Measurements from ENCODE around the gene CCDC120.

Gene CCDC120

GRCh38 chrX:49058794-49059193 lies at the start of gene CCDC120:
Gene CCDC120 (plus strand): TSS chrX:49058999. CDS start chrX:49062042, 3,043 bp downstream.
- no peak within 1 kb of the TSS for H3K27ac ChIP-seq
- no peak for DNase-seq
- H3K4me1 ChIP-seq = peaks cover 0 to 7% (median 0%) of the 10 kb centered on the region in 4 donors
- intact Hi-C loops (cut with DNase I; ENCODE audit: low total_unique reads) = no loop called here
- H3K27me3 ChIP-seq = no peaks in the 10 kb centered on the region
- no peak within 1 kb of the TSS for H3K4me3 ChIP-seq
- H3K36me3 ChIP-seq = peaks cover 0 to 12% (median 0%) of the 10 kb centered on the region in 3 donors
- H3K9me3 ChIP-seq = no peaks in the 10 kb centered on the region
- no peak for TF ChIP-seq CTCF (IDR thresholded peaks at IDR 0.05)

- intact Hi-C loops (cut with DNase I; ENCODE audit: low total_unique reads) = no loop called here
- no peak for DNase-seq
- no peak overlapping the region for H3K4me3 ChIP-seq
- no peak for TF ChIP-seq CTCF (IDR thresholded peaks at IDR 0.05)
- H3K9me3 ChIP-seq = no peaks in the 10 kb centered on the region
- no peaks in the 10 kb centered on the region for H3K4me1 ChIP-seq
- no peaks in the 10 kb centered on the region for H3K36me3 ChIP-seq
- no peak overlapping the region for H3K27ac ChIP-seq
- no peaks in the 10 kb centered on the region for H3K27me3 ChIP-seq
These were observed 39.7 kb upstream of the CCDC120 start for GRCh38 chrX:49019050-49019449.

DNA sequence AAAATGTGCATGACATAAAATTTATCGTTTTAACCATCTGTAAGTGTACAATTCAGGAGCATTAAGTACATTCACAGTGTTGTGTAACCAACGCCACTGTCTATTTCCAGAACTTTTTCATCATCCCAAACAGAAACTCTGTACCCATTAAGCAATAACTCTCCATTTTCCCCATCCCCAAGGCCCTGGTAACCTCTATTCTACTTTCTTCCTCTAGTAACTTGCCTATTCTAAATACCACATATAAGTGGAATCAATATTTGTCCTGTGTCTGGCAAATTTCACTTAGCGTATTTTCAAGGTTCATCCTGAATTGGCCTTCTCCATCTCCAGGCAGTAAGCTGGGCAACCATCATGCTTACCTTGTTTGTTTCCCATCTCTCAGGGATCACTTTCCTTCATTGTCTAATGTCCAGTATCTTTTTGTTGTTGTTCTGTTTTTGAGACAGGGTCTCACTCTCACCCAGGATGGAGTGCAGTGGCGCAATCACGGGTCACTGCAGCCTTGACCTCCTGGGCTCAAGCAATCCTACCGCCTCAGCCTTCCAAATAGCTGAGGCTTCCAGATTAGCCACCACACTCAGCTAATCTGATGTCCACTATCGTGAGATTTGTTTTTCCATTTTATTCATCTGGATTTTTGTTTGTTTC lies 39.1 kb upstream of the CCDC120 start:
- Histone ChIP-seq H3K27ac (no peak overlapping the region), H3K27me3 (no peaks in the 10 kb centered on the region), H3K36me3 (no peaks in the 10 kb centered on the region), H3K4me3 (no peak overlapping the region), H3K4me1 (no peaks in the 10 kb centered on the region), H3K9me3 (no peaks in the 10 kb centered on the region)
- no peak for TF ChIP-seq CTCF (IDR thresholded peaks at IDR 0.05)
- no peak for DNase-seq
- intact Hi-C loops (cut with DNase I; ENCODE audit: low total_unique reads) = no loop called here

- no peak for TF ChIP-seq CTCF (IDR thresholded peaks at IDR 0.05)
- Histone ChIP-seq H3K36me3 (peaks cover 16 to 53% (median 50%) of the 10 kb centered on the region in 3 donors), H3K27ac (no peak overlapping the region), H3K9me3 (no peaks in the 10 kb centered on the region), H3K4me3 (no peak overlapping the region), H3K4me1 (peaks cover 0 to 3% (median 0%) of the 10 kb centered on the region in 4 donors), H3K27me3 (no peaks in the 10 kb centered on the region)
- no peak for DNase-seq
- intact Hi-C loops (cut with DNase I; ENCODE audit: low total_unique reads) = no loop called here
These were observed 28.9 kb upstream of the CCDC120 start for GRCh38 chrX:49029876-49030275.

- H3K27ac ChIP-seq = no peak overlapping the region
- H3K4me3 ChIP-seq = no peak overlapping the region
- no peaks in the 10 kb centered on the region for H3K9me3 ChIP-seq
- H3K36me3 ChIP-seq = peaks cover 16 to 53% (median 50%) of the 10 kb centered on the region in 3 donors
- no peak for DNase-seq
- intact Hi-C loops (cut with DNase I; ENCODE audit: low total_unique reads) = no loop called here
- no peak for TF ChIP-seq CTCF (IDR thresholded peaks at IDR 0.05)
- H3K4me1 ChIP-seq = peaks cover 0 to 3% (median 0%) of the 10 kb centered on the region in 4 donors
- no peaks in the 10 kb centered on the region for H3K27me3 ChIP-seq
These were observed 28.5 kb upstream of the CCDC120 start for GRCh38 chrX:49030283-49030682.
